NK-92 (cell line): ENCODE measurements around the gene DAPK1.

Experiments
- DNase-seq: peaks from one replicate; lab custom pipeline; 2025; ENCODE audit not compliant: unreplicated experiment; lab: John Stamatoyannopoulos, UW

DAPK1 gene

DNA sequence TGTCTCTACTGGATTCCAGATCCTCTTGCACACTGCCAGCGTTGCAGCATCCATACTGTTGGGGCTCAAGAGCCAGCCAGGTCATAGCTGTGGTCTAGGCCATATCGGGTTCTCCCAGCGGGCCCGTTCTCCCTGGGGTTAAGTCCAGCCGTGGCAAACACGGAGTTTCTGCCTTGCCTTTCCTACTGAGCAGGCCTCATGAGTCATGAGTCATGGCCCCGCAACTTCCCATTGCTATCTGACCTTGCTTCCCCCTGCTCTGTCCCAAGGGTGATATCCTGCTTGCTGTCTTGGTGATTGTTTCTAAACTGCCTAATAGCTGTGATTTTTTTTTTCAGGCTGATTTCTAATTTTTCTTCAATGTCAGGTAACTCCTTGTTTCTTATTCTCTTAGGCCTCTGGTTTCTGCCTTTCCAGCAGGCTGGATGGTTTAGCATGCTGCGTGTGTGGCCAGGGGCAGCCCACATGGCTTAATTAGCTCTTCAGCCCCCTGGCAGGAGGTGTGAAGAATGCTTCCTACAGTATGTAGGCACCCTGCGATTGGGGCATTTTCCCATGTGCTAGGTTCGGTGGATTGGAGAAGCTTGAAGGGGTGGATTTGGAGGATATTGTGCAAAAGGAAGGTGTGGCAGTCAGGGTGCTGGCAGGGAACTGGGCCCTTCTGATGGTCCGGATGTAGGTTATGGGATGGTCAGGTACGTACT lies 18.7 kb downstream of the DAPK1 start:
- DNase-seq, result no peak

- no peak for DNase-seq
Observed at GRCh38 chr9:87516926-87517290, 19.2 kb downstream of the DAPK1 start.

- DNase-seq, result no peak
Observed at GRCh38 chr9:87517732-87518131, 20.1 kb downstream of the DAPK1 start.

DNA sequence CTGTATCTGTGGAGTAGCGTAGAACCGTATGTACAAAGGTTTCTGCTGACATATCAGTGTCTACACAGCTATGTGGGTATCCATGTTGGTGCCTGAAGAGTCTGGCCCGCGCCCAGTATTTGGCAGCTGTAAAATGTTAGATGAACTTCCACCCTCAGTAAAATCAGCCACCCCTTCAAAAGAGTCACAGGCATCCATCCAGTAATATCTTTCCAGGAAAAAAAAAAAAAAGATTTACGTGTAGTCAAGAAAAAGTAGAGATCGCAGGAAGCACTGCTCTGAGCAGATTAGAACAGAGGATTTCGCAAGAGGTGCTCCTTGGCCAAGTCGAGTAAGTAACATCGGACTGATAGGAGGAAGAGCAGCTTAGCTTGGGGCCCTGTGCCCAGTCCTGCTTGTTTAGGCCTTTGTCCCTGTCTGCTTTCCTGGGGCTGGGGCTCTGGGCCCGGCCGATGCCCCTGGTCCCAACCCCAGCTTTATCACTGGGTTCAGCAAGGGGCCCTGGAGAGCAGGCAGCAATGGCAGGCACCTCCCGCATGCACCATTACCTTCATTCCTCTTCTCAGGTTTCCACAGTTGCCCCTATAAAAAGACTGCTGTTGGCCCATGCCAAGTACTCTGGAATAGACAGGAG lies 21.2 kb downstream of the DAPK1 start:
- no peak for DNase-seq

- DNase-seq, result no peak
Observed at GRCh38 chr9:87519461-87519860, 21.8 kb downstream of the DAPK1 start.

DNA sequence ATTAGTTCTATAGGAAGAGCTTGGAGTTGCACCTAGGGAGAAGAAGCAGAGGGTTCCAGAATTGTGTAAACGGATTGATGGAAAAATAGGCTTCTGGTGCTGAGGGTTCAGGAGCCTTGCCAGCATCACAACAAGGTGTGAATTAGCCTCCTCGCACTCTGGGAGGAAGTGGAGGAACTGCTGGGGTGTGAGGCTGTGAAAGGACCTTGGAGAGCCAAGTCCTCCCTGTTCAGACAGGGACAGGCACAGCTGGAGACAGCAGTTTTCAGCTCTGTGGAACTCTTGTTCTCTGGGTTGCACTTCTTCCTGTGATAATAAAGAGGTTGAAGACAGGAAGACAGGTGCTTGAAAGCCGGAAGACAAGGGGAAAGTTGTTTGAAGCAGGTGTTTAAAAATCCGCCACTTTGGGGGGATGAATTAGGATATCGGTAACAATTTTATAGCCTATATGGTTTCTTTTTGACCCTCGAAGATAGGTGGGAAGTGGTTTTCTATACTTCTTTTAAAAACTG lies 22.6 kb downstream of the DAPK1 start:
- DNase-seq, result no peak

GRCh38 chr9:87521834-87522233 lies 24.2 kb downstream of the DAPK1 start:
- DNase-seq, result no peak

DNA sequence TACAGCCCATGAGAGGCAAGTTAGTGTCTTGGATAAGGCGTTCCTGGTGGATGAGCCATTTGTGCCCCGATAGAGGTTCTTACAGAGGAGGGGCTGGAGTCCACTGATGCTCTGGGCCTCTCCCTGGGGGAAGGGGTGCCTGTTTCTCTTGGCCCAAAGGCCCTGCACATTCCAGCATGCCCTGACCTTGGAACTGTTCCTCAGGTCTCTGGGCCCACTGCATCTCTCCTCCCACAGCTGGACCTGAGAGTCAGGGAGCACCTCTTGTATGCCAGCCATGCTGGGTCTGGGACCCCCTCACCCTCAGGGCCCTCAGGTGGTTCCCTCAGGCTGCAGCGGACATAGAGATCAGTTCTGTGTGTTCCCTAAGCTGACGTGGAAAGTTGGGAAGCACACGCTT lies 26.4 kb downstream of the DAPK1 start:
- DNase-seq, result no peak

DNA sequence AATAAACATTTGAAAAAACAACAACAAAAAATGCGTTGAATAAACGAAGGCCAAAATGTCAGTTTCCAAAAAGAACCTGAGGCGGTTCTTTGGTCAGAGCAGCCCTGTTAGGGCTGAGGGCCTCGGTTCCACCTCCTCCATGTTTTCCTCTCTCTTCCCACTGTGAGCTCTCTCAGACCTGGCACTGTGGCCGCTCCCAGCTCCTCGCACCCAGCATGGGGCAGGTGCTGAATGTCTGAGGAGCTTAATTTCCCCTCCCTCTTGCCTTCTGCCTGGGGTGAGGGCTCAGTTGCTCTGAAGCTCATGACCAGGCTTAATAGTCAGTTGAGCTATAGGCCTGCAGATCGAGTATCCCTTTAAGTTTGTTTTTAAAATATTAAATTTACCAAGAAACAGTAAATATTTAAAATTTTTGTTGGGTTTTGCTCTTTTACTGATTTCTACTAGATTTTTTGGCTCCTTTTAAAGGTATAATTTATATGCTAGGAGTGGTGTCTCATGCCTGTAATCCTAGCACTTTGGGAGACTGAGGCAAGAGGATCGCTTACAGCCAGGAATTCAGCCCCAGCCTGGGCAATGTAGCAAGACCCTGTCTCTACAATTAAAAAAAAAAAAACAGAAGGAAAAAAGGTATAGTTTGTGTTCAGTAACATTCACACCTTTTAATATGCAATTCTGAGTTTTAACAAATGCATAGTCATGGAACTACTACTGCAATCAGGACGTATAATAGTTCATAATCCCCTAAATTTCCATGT lies 28.1 kb downstream of the DAPK1 start:
- DNase-seq, result no peak

GRCh38 chr9:87527211-87527916 lies 29.7 kb downstream of the DAPK1 start:
- no peak for DNase-seq

DNA sequence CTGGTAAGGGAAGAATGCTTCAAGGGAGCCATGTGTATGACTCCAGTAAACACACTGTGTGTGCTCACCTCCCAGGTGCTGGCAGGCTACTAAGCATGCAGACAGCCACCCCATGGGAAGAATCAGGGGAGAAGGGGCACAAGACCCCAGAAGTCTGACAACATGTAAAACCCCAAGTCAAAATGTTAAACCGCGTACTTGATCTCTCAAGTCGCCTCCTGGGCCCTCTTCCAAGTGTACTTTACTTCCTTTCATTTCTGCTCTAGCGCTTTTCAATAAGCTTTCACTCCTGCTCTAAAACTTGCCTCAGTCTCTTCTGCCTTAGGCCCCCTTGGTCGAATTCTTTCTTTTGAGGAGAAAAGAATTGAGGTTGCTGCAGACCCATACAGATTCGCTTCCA lies 31.3 kb downstream of the DAPK1 start:
- no peak for DNase-seq

- no peak for DNase-seq
Observed at GRCh38 chr9:87529671-87530070, 32.0 kb downstream of the DAPK1 start.

- DNase-seq, result no peak
Observed at GRCh38 chr9:87530716-87531115, 33.0 kb downstream of the DAPK1 start.

- no peak for DNase-seq
Observed at GRCh38 chr9:87531370-87532295, 34.0 kb downstream of the DAPK1 start.

- no peak for DNase-seq
Observed at GRCh38 chr9:87533271-87533670, 35.6 kb downstream of the DAPK1 start.

- DNase-seq, result no peak
Observed at GRCh38 chr9:87534036-87534435, 36.4 kb downstream of the DAPK1 start.

- no peak for DNase-seq
Observed at GRCh38 chr9:87534957-87535356, 37.3 kb downstream of the DAPK1 start.

DNA sequence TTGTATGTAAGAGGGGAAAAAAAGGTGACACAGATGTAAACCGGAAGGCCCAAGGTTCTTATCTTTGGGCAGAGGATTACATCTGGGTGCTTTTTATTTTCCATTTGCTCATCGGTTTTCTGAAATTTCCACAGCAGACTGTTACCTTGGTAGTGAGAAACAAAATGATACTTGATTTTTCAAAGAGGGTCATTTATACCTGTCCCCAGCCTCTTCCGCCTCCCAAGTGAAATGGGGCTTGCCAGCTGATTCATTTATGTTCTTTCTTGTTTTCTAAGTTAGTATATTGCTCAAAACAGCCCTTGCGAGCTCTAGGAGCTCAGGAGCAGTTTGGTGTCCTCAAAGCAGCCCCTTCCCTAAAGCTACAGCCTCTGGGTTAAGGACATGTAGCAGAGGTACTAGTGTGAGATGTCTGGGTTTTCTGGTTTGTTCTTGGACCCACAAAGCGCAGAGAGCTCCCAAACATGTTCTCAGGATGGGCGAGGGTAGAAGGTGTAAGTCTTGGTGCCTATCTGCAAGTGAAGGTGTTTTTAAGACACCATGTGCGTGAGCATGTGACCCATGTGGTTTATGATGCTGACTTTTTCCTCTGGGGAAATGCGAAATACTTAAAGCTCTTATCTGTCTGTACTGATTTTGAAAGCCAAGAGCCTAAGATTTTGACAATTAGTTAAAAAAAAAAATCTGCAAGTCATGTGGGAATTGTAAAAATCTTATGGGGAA lies 38.3 kb downstream of the DAPK1 start:
- DNase-seq, result no peak

DNA sequence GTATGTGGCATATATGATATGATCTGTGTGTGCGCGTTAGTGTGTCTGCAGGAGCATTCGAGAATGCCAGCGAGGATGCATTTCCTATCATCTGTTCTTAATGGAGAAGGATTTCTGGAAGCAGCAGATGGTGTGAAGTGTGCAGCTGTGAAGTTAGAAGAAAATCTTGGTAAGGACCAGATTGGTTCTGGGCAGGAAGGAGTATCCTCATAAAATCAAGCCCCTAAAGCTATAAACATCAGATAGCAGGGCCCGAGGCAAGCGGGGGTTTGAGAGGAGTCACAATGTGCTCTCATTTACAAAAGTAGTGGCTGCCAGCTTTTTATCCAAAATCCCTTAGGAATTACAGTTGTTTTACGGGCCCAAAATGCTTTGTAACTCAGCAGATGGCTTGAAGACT lies 40.0 kb downstream of the DAPK1 start:
- no peak for DNase-seq
